HG03060 (cell line): ENCODE measurements around the gene DDI1.
A peak's percentile ranks its signal among the peaks of the same experiment; 100 is the strongest.

Source experiments
- ATAC-seq: cut with Tn5 transposase; IDR thresholded peaks from one replicate; pipeline ENCODE4 v1.9.1; 2021; ENCODE audit warnings: low read depth, moderate number of reproducible peaks; ENCODE audit not compliant: unreplicated experiment

Gene DDI1

DNA sequence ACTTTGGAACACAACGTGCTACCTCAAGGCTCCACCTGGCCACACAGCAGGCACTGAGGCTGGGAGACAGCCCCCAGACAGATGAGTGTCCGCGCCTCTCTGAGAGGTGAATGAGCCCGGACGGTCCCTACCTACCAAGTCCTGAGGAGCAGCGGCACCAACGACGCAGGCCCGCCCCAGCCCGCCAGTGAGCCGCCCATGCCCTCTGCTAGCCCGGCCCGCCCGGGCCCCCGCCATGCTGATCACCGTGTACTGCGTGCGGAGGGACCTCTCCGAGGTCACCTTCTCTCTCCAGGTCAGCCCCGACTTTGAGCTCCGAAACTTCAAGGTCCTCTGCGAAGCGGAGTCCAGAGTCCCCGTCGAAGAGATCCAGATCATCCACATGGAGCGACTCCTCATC is at the start of gene DDI1:
TSS of gene DDI1 (plus strand) at position 53 of the 400 bp plus-strand sequence. CDS start at position 236, 183 bp downstream.
- no peak for ATAC-seq

DNA sequence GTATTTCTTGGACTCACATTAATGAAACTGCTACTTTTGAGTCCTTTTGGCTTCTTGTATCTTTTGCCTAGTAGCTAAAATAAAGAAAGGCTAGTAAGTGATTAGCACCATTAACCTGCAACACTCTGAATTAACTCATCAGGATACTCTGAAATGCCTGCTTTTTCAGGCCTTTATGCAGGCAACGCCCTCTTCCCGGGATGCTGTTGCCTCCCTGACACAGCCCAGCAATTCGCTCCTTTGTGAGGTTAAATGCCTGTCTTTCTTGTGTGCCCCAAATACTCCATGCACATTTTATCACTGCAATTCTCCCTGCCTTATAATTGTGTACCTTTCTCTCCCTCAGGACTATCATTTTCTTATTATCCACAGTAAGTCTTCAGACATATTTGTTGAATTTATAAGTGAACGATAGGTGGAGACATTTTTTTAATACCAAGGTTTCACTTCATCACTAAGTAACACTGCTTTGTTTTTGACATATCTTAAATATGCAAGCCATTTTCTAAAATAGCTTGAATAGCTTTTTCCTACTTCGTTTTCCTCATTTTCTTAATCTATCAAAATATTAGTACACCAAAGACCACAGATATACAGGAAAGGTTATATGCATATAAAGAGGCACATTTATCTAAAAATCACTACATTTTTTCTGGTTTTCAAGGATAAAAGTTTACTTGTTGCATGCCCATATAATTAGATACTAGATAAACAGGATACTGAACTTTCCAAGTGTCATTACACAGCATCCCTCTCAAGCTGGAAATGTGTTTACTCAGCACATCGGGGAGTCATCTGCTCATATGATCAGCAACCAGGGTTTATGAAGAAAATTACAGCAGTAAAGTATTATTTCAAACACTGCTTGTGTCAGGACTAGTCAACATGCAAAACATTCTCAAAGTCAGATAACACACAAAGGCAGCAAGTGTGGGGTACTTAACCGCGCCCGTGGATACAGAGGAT is 48.5 kb upstream of the DDI1 start:
- no peak for ATAC-seq

DNA sequence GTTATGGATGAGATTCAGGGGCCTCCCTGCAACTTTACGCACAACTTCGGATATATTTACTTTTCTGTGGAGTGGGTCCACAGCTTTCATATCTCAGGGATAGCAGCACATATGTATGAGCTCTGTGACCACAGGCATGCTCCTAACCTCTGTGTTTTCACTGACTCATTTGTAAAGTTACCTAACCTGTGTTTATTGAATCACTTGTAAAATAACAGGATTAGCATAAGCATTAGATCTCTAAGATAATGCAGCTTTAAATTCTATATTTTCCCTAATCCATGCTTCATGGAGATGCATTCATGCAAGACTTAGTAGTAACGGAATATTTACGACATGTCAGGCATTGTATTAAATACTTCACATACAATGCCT is 47.9 kb upstream of the DDI1 start:
- ATAC-seq = no peak

DNA sequence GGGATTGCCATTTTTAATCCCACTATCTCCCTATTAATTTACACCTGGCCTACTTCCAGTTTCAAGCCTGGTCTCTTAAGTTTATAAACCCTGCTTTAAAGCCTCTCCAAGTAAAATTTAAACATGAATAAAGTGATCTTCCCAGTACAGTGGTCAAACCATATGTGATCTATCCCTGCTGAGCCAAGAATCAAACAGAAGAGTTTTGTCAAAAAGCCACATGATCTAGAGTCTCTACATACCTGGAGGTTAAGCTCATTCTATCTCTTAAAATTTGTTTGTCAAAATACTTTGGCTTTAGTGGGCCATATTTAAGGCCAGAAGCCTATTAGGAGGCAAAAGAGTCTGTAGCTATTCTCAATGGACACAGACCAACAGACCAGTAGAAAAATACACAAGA is 42.9 kb upstream of the DDI1 start:
- ATAC-seq = no peak

DNA sequence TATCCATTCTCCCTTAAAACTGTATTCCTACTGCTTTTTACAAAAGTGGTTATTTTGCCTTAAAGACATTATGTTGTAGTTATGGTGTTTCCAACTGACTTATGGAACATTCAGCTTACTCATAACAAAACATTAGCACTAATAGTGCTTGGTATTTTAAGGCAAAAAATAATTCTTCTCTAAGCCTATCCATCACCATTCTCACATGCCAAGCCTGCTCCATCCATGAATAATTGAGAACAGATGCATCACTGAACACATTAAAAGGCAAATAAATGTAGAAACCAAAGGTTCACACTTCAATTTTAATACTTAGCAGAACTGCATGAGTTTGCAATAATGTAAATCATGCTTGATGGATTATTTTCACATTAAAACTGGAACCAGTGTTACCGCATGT is 42.3 kb upstream of the DDI1 start:
- no peak for ATAC-seq

DNA sequence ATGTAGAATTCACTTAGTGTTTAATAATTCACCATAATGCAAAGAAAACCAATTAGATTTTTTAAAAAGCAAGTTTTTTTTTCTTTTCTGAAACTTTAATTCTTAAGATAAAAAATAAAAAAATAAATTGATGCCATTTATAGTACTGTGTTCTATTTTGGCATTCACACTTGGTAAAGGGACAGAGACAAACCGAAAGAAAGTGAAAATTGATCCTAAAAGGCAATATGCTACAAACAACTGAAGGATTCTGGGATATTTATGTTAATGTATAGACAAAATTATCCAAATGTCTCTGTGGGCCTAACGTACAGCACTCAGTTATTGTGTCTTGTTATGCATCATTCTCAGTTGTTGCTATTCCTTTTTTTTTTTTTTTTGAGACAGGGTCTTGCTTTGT is 41.9 kb upstream of the DDI1 start:
- no peak for ATAC-seq

DNA sequence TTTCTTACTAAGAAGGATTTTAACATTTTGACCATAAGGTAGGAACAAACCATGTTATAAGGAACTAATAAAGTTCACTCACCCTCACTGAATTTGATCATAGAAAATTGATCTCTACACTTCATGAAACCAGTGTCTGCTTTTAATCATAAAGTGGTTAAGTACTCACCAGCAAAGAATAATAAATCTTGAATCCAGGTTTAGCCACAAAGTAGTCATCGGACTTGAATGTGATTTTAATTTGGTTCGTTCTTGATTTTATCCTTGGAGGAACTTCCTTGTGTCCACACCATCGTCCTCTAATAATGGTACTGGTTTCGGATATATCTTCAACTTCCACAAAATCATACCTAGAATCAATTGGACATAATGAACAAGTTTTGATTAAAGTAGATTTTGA is 40.5 kb upstream of the DDI1 start:
- ATAC-seq = no peak

DNA sequence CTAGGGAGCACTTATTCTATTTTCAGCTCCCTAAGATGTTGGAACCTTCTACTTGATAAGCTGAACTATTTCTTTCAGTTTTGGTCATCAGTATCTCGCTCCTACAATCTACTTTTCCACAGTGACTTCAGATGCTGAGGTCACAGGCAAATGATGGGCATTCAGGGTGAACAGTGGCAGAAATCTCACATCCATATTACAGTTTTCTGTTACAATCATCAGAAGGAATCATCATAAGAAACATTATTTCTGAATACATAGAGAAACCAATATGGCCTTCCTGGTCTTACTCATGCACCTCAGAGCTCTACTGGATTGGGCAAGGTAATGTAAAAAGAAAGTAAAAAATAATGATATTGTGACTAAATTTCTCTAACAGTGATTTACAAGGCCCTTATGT is 39.4 kb upstream of the DDI1 start:
- no peak for ATAC-seq

DNA sequence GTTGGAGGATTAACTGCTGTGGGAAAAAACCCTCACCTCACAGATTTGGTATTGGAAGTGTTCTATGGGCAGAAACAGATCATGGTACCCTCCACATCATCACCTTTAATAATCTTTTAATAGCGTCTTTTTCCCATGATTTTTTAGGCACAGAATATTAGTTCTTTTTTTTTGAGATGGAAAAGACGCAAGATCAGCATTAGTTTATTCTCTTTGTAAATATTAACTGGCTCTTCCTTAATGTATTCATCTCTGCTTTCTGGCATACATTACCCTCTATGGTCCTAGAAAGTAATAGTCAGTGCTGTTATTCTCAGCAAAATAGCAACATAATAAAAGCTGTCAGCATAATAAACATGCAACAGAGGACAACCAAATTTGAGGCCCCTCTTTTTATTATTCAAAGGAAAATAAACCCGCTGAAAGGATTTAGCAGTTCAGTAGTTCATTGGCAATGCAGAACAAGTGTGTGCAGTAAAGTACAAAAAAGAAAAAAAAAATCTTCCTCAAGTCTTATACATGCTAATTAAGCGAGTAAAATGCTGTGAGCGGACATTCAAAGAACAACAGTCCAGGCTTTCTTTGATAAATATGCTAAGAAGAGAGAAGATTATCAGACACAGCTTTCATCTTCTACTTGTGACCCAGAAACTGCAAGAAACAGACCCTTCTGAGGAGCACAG is 37.5 kb upstream of the DDI1 start:
- no peak for ATAC-seq

DNA sequence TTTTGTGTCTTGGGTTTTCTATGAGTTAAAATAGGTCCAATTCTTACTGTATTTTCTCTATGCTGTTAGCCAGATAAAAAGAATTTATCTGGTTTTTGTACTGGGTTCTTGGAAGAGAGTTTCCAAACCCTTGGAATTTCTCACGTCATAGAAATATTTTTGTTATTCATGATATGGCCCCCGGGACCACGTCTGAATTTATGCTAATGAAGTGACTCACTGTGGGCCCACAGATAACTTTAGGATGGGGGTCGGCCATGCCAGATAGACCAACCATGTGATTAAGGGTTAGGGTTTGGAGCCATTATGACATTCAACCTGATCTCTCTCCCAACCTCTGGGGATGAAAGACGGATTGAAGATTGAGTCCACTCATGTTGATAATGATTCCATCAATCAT is 35.6 kb upstream of the DDI1 start:
- no peak for ATAC-seq

DNA sequence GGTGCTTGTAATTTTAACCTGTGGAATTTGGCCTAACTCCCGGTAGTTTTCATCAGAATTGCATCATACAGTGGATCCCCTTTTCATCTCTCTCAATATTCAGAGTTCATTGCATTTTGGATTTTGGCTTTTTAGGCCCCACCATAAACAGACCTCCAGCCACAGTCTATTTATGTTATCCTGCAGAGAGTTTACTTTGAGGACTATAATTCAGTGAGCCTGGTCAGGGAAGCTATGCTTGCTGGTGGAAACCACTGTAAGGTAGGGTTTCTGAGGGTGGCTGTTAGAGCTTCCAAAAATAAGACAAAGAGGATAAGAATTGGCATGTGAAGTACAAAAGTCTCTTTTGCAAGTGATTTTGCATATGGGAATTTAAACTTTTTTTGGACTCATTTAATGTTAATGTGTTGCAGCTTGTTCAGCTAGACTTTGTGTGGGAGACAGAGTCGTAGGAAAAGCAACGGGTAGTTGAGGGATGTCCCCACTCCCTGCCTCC is 34.8 kb upstream of the DDI1 start:
- ATAC-seq = no peak

DNA sequence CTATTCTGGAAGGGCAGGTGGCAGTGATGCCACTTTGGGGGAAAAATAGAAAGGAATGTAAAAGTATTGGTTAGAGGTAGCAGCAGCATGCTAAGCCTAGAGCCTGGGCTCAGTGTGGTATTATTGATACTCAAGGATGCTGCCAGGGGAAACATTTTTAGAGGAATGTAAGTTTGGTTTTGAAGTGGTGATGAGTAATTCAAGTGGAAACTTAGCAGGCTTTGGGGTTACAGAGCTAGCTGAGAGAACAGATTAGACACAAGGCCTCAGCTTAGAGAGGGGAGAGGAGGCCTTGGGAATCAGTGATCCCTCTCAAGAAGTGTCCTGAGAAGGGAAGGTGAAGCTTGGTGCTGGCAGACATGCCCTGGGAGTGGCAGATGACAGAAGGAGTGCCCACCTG is 32.9 kb upstream of the DDI1 start:
- no peak for ATAC-seq

DNA sequence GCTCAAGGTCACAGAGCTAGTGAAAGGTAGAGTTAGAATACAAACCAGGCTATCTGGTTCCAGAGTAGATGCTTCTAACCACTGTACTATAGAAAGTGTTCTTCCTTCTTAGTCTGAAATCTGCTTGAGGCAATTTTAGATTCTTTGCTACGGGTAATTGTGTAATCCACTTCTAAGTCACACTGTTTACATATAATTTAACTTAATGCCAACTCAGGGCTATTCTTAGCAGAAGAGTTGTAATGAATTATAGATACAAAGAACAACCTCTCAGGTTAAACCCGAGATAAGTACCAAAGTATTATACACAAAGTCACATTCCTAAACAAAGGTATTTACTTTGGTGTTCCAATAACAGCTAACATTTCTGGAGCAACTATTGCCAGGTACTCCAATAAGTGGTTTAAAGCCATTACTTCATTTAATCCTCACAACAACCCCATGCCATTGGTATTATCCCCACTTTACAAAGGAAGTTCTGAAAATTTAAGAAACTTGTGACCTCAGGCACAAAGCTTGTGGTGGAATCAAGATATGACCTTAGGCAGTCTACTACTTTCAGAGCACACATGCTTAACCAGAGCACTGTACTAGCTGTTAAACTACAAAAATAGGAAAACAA is 31.1 kb upstream of the DDI1 start:
- ATAC-seq = no peak

DNA sequence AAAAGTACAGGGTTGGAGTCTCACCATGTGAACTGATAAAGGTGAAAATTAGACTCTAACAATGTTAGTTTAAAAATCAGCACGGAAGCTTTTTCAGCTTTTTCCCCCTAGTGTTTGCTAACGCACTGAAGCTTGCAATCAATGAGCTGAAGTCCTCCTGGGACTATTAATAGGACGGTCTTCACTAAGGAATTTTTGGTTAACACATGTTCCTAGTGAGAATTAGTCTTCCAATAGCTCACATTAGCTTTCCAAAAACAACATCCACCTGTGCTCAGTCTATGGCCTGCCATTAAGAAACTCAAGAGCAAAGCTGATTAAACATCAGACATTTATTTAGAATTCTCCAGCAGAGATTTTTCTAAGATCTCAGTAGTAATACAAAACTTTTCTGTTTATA is 26.7 kb upstream of the DDI1 start:
- ATAC-seq = no peak

DNA sequence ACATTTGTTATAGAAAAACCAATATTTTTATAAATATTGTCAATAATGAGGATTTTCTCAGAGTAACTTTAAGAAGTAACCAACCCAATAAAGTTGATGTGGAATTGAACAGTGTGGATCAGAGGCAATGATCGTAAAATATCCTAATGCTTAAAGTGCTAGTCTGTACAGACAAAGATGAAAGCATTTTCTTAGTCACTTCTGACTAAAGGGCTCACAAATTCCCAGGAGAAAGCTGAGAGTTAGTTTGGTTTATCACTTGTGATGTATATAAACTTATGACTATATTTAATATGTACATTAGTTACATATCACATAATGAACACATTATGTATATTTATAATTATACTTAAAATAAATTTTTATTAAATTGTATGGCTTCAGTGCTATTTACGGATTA is 25.4 kb upstream of the DDI1 start:
- ATAC-seq = no peak

DNA sequence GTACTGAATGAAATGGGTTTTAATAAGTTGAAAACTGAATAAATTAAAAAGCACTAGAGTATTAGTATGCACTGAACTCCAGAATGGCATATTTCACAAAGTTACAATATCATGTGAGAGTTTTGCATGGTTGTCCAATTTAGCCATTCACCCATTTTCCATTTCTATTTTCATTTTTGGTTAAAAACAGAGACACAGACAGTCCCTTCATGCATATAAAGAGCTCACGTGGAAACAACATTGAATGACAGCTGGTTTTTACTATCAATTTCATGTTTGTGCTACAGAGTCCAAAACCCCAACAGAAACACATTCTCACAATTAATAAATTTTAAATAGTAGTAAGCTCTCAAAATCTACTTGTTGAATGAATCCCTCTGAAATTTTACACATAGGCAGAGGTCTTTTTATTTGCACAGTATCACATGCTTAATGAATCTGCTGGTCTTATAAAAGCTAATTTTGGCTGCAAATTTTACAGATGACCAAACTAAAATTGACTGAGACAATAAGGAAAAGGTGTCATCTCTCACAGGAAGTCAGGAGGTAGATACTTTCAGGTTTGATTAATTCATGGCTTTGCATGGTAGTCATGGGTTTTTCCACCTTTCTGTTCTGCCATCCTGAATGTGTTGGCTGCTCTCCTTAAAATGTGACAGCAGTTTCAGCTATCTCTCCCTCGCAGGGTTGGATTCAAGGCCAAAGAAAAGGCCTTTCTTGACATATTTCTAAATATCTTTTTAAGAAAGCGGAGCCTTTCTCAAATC is 20.6 kb upstream of the DDI1 start:
- ATAC-seq = peak; percentile 88

DNA sequence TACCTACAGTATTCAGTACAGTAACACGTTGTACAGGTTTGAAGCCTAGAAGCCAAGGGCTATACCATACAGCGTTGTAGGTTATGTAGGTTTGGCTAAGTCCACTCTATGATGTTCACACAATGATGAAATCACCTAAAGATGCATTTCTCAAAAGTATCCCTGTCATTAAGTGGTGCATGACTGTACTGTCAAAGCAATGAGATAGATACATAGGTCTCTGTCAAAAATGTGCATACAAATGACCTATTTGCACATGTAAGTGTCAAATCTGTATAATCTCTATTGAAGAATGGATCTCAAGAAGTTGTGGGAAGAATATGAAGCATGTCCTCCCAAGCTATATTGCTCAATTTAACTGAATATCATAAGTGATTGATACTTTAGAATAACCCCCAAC is 11.9 kb upstream of the DDI1 start:
- ATAC-seq = no peak

DNA sequence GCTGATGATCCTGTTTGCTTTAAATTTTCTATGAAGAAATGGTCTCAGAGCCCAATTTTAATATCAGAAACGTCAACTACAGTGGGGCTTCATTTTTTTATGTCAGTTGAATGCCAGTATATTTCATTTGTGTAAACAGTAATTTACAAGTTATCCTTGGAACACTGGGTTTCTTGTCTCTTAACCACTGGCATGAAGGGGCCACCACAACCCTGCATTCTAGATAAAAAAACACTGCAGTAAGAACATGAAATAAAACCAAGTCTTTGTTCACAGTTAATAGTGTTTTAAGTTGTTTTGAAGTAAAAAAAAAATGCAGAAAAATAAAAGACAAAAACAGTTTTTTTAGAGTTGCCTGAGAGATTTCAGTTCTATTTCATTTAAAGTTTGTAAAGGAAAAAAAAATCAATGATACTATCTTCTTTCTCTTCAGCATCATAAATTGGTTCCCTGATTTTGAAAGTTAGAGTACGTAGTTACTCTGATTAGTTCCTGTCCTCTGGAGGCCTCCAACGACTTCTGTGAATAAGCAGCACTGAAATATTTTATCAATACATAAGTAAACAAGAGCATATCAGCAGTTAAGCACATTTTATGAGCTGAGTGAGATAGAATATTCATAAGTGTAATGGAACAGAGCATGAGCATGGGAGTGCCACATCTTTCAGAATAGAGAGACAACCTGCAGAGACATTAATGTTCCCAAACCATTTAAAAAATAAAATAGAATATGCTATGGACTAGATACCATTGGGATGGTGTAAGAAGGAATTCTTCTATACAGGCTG is 7.8 kb upstream of the DDI1 start:
- ATAC-seq = no peak

DNA sequence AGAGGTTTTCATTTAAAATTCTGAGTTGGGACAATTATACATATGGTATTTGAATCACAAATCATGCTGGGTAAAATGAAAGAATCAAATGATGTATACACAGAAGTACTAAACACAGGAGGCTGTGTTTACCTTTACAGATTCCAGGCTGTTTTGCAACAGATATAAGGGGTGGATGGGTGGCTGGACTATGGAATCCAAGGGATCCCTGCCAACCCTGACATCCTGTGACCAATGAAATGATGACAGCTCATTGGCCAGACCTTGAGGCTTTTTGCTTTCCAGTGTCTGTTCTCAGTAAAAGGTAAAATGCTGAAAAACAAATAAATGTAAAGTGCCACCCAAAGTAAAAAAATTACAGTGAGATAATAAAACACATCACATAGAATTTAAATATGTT is 3.3 kb upstream of the DDI1 start:
- ATAC-seq = no peak

DNA sequence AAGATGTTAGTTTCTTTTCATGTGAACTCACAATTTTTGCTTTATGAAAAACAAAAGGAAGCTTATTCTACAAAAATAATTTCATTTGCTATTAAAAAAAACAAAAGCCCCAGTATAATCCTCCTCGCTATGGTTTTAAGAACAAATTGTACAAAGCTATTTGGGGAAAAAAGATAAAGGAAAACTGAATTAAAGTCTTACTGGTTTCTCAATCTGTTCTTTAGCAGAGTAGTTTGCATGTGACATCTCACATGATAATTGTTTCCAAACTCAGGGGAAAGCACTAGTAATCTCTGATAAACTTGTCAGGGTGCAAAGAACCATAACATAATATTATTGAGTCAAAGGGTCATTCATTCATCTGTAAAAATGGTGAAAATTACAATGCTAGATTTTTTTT is 2.9 kb upstream of the DDI1 start:
- no peak for ATAC-seq
